Renal cortex interstitium (tissue), 11 donors: ENCODE measurements around the gene HIVEP3. TPM values are rescaled to one million over a fixed set of nuclear protein-coding genes. Genes with fewer than 3 reads are reported as not detected.

Experiments
- DNase-seq, 11 donors: peaks; one replicate each; pipeline ENCODE4 v3.0.0-alpha.2; 2013; ENCODE audit warnings: low read depth in 9 of 11, low spot score in 4 of 11; ENCODE audit errors: extremely low read depth in 1 of 11
- polyA plus RNA-seq, 3 donors: library from polyadenylated mRNA; unstranded; fragments of 120-200 nt; gene quantifications; one replicate each; pipeline ENCODE4 v1.2.1, GENCODE V29; 2013; ENCODE audit not compliant: insufficient read length in 3 of 3

Gene HIVEP3
- polyA plus RNA-seq, 3 donors: 3.4 to 4.6 (median 4.1) TPM

DNA sequence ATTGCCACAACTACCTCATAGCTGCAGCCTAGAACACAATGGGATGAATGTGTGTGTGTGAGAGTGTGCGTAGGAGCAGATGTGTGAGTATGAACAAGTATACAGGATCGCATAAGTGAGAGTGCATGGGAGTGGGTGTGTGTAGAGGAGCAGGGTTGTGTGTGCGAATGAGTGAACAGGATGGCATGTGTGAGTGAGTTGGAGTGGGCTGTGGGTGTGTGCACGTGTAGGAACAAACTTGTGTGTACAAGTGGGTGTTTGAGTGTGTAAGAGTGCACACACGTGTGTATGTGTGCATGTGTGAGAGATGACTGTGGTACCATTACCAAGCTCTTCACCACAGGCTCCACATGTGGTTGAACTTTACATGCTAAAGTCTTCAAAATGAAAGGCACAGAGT lies 258.8 kb downstream of the HIVEP3 start:
- DNase-seq: no peak

GRCh38 chr1:41659159-41659495 lies 259.6 kb downstream of the HIVEP3 start:
- no peak for DNase-seq

DNA sequence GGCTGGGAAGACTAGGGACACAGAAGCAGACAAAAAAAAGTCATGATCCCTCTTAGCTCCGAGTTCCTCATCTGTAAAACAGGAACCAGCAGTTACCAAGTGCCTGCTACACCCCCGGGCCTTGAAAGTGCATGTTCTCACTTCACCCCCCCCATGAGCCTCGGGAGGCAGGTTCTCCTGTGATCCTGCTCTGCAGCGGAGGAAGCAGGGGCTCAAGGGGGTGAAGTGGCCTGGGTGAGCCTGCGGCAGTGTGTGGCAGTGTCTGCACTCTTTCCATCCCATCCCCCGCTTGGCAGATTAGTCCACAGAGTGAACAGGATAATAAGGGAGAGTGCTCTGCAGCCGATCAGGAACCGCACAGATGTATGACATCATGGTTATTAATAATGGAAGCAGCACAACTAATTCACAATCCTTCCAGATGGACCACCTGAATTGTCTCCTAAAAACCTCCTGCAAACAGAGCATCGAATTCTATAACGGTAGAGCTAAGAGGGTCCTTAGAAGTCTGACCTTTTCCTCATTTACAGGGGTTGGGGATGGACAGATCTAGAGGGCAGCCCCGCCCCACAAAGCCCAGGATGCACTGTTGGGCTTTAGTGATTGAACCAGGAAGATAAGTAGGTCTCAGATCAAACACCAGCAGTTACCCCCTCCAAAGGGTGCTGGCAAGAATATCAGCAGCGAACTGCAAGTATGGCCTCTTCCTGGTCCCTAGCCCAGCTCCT lies 260.1 kb downstream of the HIVEP3 start:
- DNase-seq: no peak

DNA sequence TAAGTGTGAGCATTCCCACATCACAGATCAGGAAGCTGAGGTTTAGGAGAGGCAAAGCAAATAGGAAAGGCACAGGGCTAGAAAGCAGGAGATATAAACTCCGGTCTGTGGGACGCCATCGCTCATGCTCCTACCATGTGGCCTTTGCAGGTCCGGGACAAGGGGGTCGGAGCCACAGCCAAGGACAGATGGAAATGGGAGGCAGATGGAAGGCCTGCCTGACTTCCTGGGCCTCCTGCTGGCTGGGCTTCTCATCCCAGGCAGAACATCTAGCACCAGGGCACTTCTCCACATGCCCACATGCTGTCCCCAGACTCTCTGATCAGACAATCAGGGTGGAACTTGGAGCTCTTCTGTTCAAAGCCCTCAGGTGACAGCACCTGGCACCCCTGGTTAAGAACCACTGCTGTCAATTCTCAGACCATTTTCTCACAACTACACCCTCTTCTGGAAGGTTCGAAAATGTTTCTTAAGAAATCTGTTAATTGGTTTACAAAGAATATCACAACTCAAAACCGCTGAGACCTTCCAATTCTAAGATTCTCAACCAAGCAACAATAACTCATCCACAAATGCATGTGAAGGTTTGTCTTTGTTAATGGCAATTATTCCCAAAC lies 260.9 kb downstream of the HIVEP3 start:
- DNase-seq: no peak

- DNase-seq: no peak
These were observed 261.8 kb downstream of the HIVEP3 start for GRCh38 chr1:41656825-41657500.

DNA sequence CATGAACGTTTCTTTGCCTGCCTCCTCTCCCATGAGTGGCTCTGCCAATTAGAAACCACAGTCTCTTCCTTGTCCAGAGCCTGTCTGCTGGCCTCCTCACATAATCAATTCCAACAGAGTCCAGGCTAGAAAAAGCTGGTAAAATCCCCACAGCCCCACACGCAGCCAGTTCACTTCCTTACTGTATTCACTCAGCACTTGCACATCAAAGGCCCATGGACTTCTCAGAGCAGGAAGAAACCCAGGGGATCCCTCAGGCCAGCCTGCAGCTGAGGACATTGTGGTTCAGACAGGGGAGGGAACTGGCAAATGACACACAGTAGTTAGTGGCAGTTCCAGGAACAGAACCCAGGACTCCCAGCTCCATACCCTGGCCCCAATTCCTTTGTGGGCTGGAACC lies 262.7 kb downstream of the HIVEP3 start:
- DNase-seq: no peak

- no peak for DNase-seq
These were observed 263.1 kb downstream of the HIVEP3 start for GRCh38 chr1:41655632-41656031.

- no peak for DNase-seq
These were observed 265.1 kb downstream of the HIVEP3 start for GRCh38 chr1:41653574-41653973.

DNA sequence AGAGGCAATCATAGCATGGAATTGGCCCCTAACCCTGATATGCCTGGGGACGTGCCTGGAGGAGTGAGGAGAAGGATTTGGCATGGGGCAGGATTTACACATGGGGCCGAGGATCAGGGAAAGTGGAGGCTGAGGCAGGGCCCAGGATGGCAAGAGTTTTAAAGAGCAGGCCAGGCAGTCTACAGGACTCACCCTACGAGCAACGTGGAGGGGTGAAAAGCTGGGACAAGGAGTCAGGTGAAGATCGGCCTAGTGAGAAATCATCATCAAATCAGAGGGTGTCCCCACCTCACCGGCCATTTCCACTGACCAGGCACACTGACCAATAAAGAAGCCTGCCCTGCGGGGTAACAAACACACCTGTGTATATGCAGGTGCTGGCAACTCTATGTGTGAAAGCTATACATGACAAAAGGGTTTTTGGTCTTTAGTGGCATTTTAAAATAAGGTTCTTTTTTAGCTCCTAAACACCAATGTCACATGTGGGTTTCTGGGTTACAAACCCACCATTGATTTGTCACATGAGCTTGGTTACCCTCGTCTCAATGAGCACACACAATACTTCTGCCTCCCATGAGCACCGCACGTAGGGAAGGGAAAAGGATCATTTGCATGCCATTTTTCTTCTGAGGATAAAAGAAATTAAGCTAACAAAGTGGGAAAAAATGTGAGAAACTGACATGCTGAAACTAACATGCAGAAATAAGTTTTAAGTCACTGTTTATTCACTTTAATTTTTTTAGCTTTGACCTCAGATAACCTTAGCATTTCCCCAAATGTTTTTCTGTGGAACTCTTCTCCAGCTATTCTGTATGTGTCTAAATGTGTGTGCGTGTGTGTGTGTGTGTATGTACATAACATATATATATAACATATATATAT lies 266.1 kb downstream of the HIVEP3 start:
- no peak for DNase-seq

DNA sequence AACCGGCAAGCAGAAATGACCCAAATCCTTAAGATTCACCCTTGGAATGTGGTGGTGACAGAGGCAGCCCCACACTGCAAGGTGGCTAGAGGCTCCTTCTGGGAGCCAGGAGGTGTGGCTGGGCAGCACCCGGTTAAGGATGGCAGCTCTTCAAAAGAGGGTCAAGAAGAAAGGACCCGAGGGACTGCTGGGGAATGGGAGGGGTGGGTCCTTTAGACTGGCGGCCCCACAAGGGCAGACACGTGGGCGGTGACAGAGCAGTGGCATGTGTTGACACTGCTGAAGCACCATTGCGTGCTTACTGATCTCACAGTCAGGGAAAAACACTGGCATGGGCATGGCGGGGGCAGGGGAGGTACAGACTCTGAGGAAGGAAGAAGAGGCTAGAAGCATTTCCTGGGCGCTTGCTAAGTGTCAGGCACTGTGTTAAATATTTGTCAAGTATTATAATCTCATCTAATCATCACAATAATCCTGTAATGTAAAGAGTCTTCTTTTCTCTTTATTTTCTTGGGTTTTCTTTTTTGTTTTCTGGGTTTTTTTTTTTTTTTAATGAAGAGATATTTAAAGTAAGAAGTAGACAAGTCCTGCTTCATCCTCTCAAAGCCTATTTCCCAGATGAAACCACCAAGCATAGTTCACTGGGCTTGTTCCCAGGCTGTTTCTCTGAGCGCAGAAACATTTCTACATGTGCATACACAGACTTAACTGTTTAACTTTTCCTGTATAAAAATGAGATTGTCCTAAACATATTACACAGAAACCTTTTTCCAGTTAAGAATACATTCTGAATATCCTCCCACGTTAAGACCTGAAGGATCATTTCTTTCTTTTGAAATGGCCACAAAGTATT lies 268.5 kb downstream of the HIVEP3 start:
- DNase-seq: no peak

DNA sequence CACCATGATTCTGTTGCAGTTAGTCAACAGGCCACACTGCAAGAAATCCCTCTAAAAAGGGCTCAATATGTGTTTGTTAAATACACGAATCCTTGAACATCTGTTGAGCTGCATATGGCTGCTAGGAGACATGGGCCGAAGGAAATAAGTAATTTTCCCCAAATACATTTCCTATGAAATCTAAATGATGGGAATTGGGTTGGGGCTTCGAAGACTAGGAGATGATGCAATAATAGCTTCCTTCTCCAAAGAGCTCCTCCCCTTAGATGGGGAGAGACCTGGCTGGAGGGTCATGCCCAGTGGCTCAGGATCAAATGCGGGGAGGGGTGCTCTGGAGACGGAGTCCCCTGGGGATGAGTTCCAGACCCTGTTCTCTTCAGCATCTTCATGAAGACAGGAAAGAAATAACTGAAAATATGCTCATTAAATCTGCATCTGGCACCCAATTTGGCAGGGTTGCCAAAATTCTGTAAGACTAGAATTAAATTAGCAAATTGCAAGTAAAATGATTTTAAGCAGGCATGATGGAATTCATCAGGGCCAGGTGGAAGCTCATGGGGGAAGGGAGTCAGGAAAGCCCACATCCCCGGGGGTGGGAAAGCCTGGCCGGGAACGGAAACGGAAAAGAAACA lies 269.2 kb downstream of the HIVEP3 start:
- no peak for DNase-seq

- DNase-seq: no peak
These were observed 269.9 kb downstream of the HIVEP3 start for GRCh38 chr1:41648844-41649243.

- DNase-seq: no peak
These were observed 270.5 kb downstream of the HIVEP3 start for GRCh38 chr1:41648230-41648629.

DNA sequence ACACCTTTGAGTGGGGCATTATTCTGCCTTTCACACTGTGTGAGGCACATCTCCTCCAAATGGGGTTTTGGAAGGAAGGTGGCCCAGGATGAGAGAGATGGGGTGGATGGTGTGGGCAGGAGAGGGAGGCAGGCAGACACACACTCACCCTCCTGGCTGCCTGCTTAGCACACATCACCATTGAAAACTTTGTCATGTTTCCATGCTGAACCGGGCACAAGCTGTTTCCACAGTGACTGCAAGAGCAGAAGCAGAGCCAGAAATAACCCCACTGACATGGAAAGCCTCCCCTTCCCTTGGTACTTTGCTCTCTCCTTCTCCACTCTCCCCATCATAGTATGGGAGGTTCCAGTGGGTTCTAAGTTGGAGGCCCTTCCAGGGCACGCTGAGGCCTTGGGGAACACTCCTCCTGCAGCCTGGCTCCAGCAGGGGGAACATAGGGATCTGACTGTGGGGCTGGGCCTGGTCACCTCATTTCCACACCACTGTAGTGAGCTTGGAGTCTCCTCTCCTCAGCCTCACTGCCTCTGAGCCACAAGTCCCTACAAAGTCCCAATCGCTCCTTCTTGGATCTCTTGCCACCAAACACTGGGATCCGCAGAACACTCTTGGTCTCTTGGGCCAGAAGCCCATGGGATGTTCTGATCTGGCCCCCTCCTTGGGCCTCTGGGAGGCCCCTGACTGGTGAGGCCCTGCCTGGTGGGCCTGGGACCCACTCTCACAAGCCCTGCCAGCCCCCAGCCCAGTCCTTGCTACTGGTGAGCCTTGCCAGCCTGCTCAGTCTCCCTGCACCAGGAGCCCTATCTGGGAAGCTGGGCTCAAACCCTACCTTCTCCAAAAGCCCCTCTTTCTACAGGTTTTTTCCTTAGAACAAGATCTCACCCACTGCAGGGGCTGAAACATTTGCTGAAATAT lies 271.2 kb downstream of the HIVEP3 start:
- DNase-seq: no peak

GRCh38 chr1:41646186-41646585 lies 272.5 kb downstream of the HIVEP3 start:
- DNase-seq: no peak

- DNase-seq: no peak
These were observed 273.7 kb downstream of the HIVEP3 start for GRCh38 chr1:41645062-41645461.
